AG04450 (cell line): ENCODE results near the gene PSMD6. TPM values are rescaled to one million over a fixed set of nuclear protein-coding genes. Genes with fewer than 3 reads are reported as not detected.

Experiments
- CTCF ChIA-PET: fragments of 300-600, 350-600 bp; formaldehyde crosslinking; extraction: SDS; loops from one replicate; lab custom pipeline; 2022; ENCODE audit warnings: antibody characterized with exemption, inconsistent platforms; lab: Charles Lee
- POLR2A ChIA-PET: fragments of 350-600 bp; formaldehyde crosslinking; extraction: SDS; loops from one replicate; lab custom pipeline; 2021; ENCODE audit warnings: antibody characterized with exemption, inconsistent platforms; lab: Yijun Ruan, JAX
- DNase-seq: peaks from one replicate; pipeline ENCODE4 v3.0.0-alpha.2; 2011; ENCODE audit warnings: low read depth, low spot score
- H3K27ac ChIP-seq: one replicate; pipeline ENCODE4 v1.5.1; 2012; ENCODE audit warnings: low read depth, low read length, control low read depth
- H3K27me3 ChIP-seq: one replicate; pipeline ENCODE4 v1.6.0; 2012; ENCODE audit warnings: low read length; ENCODE audit not compliant: control insufficient read depth, insufficient read depth
- H3K4me3 ChIP-seq: 2 replicates; pipeline ENCODE4 v1.5.1; 2011; ENCODE audit warnings: mild to moderate bottlenecking, low read depth, low read length, control low read depth
- H3K9me3 ChIP-seq: 2 replicates; pipeline ENCODE4 v1.5.1; 2012; ENCODE audit warnings: low read length; ENCODE audit not compliant: control insufficient read depth, insufficient read depth
- polyA plus RNA-seq: library from polyadenylated mRNA; depleted of rRNA; stranded (reverse); fragments of >200 nt; gene quantifications from 2 replicates; pipeline ENCODE4 v1.2.3, GENCODE V29; 2011
- TF ChIP-seq, protein P1 (sequence below): IDR thresholded peaks from 2 replicates; pipeline ENCODE4 v1.5.1; 2011; ENCODE audit warnings: low read depth, low read length, control low read depth, inconsistent platforms

The PSMD6 gene
- polyA plus RNA-seq, 1 experiment, result 83.6 TPM

DNA sequence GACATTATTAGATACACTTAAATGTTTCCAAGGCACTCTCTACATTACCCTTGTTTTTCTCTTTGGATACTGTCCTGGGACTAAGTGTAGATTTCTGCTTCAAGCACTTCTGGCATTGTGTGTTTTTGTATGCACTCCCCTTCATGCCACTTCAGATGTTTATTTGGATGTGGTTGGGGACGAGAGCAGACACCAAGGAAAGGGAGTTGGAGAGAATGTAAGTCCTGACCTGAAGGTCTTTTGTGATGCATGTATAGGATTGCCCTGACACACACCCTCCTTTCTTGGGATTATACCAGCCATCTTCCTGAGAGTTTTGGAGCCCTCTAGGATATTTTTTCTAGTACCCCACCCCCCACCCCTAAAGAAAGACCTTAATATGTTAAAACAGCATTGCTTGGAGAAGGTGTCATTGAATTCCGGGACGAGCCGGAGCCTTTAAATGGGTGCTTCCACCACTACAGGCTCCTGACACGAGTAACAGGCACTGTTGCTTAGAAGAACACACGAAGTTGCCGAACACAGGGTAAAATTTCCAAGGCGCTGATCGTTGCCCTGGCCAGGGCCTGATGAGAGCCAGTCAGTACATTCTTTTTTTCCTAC, 22.7 kb downstream of the PSMD6 start:
- POLR2A ChIA-PET, result no interaction called here
- TF ChIP-seq, protein P1, sequence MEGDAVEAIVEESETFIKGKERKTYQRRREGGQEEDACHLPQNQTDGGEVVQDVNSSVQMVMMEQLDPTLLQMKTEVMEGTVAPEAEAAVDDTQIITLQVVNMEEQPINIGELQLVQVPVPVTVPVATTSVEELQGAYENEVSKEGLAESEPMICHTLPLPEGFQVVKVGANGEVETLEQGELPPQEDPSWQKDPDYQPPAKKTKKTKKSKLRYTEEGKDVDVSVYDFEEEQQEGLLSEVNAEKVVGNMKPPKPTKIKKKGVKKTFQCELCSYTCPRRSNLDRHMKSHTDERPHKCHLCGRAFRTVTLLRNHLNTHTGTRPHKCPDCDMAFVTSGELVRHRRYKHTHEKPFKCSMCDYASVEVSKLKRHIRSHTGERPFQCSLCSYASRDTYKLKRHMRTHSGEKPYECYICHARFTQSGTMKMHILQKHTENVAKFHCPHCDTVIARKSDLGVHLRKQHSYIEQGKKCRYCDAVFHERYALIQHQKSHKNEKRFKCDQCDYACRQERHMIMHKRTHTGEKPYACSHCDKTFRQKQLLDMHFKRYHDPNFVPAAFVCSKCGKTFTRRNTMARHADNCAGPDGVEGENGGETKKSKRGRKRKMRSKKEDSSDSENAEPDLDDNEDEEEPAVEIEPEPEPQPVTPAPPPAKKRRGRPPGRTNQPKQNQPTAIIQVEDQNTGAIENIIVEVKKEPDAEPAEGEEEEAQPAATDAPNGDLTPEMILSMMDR, result no peak

DNA sequence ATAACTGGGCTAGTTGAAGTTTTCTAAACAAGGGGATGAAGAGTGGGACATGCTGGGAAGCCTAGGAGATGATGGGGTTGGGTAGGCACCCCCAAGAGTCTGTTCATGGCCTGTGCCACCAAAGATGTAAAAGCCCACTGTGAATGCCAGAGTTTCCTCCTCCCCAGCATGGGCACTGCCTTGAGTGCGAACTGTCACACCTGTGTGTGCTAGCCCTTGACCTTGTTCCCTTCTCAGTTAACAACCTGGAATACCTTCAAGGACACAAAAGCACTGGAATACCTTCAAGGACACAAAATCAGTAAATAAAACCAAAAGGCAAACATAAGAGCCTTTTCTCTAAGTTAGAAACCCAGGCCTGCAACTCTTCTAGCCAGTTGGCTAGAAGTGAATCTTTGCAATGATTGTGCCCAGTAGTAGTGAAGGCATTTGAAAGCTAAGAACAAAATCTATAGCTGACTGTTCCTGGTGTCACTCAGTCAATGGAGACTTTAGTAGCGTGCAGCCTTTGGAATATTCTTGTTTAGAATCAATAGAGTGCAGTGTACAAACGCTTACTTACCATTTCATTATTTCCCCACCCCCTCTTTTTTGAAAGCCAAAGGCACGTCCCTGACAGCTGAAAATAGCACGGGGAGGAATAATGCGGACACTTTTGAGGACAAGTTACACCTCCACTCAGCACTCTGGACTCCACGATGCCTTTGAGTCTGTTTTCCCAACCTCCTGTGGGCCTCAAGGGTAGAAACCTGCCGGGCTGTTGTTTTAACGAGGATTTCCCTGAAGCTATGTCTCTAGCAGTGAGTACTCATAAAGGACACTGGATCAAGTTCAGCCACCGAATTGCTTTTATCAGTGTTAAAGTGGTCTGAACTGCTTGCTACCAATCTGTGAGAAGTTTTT, 24.2 kb downstream of the PSMD6 start:
- ChIA-PET CTCF (interaction anchor here (0.6 to 2.7 kb wide), 2 partner anchors 485 to 648 kb away, joined by 3 to 8 read pairs; no protein-coding TSS in a partner anchor), POLR2A (no interaction called here)
- Histone ChIP-seq H3K4me3 (no peak overlapping the region), H3K27ac (no peak overlapping the region), H3K27me3 (no peaks in the 10 kb centered on the region), H3K9me3 (no peaks in the 10 kb centered on the region)
- TF ChIP-seq, protein P1, result no peak
- no peak for DNase-seq

More for the DNA sequence above, 22.7 kb downstream of the PSMD6 start:
- DNase-seq, result no peak
- Histone ChIP-seq H3K9me3 (no peaks in the 10 kb centered on the region), H3K4me3 (no peak overlapping the region), H3K27ac (no peak overlapping the region), H3K27me3 (no peaks in the 10 kb centered on the region)
- CTCF ChIA-PET, result interaction anchor here (0.6 to 1.6 kb wide), 3 partner anchors 116 to 484 kb away, joined by 3 to 4 read pairs (median 4); no protein-coding TSS in a partner anchor

DNA sequence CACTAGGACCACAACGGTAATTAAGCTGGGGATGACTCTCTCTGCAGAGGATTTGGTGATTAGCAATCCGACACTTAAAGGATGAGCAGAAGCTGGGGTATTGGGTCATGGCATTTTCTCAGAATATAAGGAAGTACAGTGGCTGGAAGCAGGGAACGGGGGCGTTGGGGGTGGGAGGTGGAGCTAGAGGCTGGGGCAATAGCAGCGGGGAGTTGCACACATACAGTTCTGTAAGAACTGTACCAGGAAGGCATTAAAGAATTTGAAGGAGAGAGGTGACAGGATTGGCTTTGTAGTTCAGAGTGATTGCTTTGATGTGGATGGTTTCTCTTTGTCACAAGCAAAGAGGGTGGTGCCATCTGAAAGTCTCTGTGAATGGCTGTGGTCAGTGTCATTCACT, 28.2 kb downstream of the PSMD6 start:
- POLR2A ChIA-PET, result interaction anchor here (0.6 kb wide), 1 partner anchor 35 kb away, joined by 7 read pairs; no protein-coding TSS in a partner anchor
- Histone ChIP-seq H3K9me3 (no peaks in the 10 kb centered on the region), H3K4me3 (no peak overlapping the region), H3K27ac (no peak overlapping the region), H3K27me3 (no peaks in the 10 kb centered on the region)
- no peak for DNase-seq
- TF ChIP-seq, protein P1, result no peak
- CTCF ChIA-PET, result interaction anchor here (1.1 to 6.3 kb wide), 13 partner anchors 8 to 644 kb away, joined by 3 to 73 read pairs (median 18); partner anchors contain the start of gene C3orf49

DNA sequence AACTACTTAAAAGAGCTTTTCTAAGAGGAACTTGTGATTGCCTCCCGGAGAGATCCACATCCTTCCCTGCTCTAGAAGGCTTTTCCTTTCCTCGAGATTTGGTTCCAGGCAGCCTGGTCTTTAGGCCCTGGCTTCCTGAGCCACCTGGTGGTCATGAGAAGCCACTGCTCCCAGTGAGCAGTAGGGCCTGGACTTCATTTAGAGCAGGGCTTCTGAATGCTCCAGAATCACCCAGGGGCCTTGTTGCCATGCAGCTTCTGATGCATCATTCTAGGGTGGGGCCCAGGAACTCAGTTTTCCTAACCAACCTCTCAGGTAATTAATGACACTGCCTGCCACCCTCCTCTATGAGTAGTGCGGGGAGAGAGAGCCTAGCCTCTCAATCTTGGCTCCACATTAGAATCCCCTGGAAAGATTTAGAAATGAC, 29.6 kb downstream of the PSMD6 start:
- ChIA-PET POLR2A (interaction anchor here (0.7 kb wide), 1 partner anchor 1554 kb away, joined by 4 read pairs; no protein-coding TSS in a partner anchor), CTCF (interaction anchor here (0.6 to 6.3 kb wide), 33 partner anchors 10 to 643 kb away, joined by 3 to 73 read pairs (median 6); partner anchors contain the start of genes C3orf49 and PSMD6)
- no peaks in the 10 kb centered on the region for H3K9me3 ChIP-seq
- no peaks in the 10 kb centered on the region for H3K27me3 ChIP-seq
- no peak overlapping the region for H3K4me3 ChIP-seq
- peak; percentile 47 for DNase-seq
- TF ChIP-seq, protein P1, result peak; percentile 99
- H3K27ac ChIP-seq, result no peak overlapping the region
